HG03558 (cell line): Measurements from ENCODE around the gene ANKRD11.
"Not testable (repeated sequence)": the region's sequence is repeated elsewhere in the genome, so short reads cannot be mapped to it uniquely, and the experiment has no call there.

Experiments used
- ATAC-seq: cut with Tn5 transposase; IDR thresholded peaks from one replicate; pipeline ENCODE4 v1.9.1; 2021; ENCODE audit warnings: moderate number of reproducible peaks; ENCODE audit not compliant: unreplicated experiment; ENCODE audit errors: extremely low read depth

Gene ANKRD11

GRCh38 chr16:89308391-89309333 lies 181.7 kb downstream of the ANKRD11 start:
- no peak for ATAC-seq

DNA sequence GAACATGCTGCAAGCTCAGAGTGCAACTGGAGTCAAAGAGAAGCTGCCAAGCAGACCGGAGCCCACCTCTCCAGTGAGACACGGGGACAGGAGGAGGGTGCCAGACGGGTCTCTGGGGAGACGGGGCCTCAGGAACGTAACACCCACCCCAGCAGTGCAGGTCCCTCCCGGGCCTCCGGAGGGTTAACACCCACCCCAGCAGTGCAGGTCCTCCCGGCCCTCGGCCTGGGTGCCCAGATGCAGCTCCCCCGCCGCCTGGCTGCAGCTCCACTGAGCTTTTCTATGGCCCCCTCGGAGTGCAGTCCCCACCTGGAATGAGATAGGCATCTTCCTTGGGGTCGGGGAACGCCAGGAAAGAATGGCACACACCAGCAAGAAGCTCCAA lies 182.9 kb downstream of the ANKRD11 start:
- no peak for ATAC-seq

GRCh38 chr16:89306457-89307420 lies 183.6 kb downstream of the ANKRD11 start:
- not testable (repeated sequence) for ATAC-seq

DNA sequence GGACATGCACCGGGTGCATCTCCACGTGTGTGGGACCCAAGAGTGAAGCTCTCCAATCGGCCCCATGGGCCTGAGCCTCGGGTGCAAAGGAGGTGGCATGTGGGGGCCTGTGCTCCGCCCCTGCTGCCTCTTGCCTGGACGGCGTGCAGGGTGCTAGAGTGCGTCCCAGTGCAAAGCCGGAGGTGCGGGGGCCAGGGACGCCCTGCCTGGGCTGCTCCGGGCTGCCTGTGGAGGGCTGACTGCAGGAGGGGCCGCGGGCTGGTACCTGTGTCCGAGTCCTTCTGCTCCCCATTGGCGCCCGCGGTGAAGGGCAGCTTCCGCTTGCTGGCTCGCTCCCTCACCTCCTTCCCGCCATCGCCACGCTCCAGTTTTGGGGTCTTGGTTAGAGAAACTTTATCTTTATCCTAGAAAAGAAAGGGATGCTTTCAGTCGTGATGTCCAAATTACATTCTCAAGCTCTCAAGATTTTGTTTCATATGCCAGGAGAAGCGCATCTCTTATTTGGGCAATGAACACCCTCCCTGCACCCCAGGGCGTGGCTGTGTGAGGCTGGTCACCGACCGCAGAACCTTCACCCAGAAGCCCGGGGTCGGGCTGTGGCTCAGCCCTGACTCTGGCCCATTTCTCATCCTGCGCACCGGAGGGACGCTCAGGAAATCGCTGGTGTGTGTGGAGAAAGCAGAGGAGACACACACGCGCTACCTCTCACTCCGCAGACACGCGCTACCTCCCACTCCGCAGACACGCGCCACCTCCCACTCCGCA lies 185.2 kb downstream of the ANKRD11 start:
- no peak for ATAC-seq

GRCh38 chr16:89304181-89304851 lies 186.0 kb downstream of the ANKRD11 start:
- ATAC-seq, result no peak

DNA sequence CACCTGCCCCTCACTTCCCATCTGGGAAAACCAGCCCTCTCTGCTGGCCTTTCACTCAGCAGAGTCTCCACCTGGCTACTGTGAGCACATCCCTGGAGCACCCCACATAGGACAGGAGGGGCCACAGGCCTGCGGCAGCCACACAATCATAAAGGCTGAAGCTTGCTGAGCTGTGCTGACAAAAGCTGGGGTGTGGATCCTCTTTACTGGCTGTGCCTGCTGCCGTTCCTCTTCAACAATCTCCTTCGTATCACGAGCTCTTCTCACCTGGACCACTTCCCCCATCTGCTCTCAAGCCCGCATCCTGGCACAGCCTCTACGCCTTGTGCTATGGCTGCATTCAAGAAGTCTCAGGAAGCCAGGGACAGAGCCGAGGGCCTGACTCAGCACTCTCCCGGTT lies 186.7 kb downstream of the ANKRD11 start:
- ATAC-seq, result no peak

GRCh38 chr16:89300976-89301360 lies 189.4 kb downstream of the ANKRD11 start:
- no peak for ATAC-seq

- no peak for ATAC-seq
These were observed 189.9 kb downstream of the ANKRD11 start for GRCh38 chr16:89300311-89300975.

DNA sequence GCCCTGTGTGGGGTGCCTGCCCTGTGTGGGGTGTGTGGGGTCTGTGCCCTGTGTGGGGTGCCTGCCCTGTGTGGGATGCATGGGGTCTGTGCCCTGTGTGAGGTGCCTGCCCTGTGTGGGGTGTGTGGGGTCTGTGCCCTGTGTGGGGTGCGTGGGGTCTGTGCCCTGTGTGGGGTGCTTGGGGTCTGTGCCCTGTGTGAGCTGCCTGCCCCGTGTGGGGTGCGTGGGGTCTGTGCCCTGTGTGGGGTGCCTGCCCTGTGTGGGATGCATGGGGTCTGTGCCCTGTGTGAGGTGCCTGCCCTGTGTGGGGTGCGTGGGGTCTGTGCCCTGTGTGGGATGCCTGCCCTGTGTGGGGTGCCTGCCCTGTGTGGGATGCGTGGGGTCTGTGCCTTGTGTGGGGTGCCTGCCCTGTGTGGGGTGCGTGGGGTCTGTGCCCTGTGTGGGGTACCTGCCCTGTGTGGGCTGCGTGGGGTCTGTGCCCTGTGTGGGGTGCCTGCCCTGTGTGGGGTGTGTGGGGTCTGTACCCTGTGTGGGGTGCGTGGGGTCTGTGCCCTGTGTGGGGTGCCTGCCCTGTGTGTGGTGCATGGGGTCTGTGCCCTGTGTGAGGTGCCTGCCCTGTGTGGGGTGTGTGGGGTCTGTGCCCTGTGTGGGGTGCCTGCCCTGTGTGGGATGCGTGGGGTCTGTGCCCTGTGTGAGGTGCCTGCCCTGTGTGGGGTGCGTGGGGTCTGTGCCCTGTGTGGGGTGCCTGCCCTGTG lies 190.8 kb downstream of the ANKRD11 start:
- not testable (repeated sequence) for ATAC-seq

DNA sequence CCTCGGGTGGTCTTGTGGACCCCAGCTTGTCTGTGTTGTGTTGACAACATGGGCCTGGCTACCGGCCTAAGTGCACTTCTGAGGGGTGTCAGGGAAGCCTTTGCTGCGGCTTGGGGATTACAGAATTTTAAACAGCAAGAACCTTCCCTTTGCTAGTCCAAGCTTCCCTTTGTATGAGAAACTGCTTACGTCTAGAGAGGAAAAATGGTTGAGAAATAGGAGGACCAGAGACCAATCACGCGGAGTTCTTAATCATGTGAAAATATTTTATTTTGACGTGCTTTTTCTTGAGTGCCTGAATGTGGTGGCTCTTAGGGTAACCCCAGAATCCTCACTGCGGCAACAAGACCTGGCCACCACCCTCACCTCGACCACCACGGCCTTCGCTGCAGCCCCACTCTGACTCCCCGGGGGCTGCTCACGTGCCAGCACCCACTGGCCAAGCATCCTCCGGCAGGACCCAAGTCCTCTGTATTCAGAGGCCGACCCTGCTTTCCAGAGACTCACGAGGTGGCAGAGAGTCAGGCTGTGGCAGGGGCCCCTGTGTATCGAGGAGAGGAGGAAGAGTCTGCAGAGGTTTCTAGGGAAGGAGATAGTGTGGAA lies 191.6 kb downstream of the ANKRD11 start:
- no peak for ATAC-seq

- ATAC-seq, result no peak
These were observed 192.3 kb downstream of the ANKRD11 start for GRCh38 chr16:89297910-89298545.

DNA sequence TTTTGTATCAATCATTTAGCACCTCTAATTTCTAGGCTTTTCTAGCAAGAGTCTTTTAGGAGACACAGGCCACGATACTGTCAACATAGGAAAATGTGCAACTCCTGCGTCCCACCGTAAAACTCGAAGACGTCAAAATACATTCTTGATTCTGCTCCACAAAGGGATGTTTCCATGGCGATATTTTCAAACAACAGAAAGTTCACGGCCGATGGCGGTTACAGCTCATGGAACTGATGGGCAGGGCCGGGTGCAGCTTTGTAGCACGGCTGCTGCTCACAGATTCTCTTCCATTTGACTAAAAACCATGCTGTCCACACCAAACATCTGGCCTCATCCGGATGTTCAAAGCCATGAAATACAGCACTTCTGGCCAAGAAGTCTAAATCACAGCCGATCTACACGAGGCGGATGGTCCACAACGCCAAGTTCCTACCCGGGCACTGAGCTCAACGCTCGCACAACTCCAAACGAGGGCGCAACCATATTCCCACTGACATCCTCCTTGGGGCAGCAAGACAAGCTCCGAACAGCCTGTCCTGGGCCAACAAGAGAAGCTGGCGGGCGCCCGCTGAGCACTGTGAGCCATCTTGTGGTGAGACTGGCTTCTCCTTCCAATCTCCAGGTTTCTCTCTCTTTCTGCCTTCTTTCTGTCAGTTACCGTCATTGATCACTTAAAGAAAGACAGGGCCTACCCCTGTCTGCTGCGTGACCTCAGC lies 193.0 kb downstream of the ANKRD11 start:
- no peak for ATAC-seq

DNA sequence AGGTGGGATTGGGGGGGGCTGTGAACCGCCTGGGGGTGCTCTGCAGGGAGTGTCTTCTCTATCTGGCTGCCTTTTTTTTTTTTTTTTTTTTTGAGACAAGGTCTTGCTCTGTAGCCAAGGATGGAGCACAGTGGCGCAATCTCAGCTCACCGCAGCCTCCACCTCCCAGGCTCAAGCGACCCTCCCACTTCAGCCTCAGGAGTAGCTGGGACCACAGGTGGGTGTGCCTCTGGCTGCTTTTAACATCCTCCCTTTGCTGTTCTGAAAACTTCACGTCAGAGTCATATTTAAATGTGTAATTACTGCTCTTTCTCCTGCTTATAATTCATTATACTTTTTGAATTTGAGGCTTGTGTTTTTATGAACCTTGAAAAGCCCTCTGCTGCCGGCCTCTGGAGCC lies 194.4 kb downstream of the ANKRD11 start:
- no peak for ATAC-seq

DNA sequence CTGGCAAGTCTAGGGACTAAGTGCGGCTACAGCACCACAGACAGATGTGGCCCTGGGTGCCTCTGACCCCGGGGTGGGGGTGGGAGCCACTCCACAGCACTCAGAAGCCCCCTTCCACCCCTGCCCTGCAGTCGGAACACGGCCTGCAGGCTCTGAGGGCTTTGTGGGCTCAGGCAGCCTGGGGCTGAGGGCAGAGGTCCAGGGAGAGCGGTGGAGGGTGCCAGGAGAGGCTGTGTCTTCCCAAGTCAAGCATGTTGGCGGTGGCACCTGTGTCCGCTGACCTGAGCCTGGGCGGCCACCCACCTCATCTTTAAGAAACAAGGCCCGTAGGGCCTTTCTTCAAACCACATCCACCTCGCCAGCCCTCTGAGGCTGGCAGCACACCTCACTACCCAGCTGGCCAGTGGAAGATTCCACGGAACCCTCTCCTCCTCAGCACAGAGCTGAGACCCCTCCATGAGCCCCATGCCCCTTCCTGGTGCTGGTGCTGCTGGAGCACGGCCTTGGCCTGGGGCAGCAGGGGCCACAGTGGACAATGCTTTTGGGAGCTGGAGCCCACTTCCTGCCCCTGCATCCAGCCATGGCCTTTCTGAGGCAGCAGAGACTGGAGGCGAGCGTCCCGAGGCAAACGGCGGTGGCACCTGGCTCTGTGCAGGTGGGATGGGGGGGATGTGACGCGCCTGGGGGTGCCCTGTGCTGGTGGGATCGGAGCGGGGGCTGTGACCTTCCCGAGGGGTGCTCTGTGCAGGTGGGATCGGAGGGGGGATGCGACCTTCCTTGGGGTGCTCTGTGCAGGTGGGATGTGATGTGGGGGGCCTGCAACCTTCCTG lies 195.1 kb downstream of the ANKRD11 start:
- no peak for ATAC-seq

DNA sequence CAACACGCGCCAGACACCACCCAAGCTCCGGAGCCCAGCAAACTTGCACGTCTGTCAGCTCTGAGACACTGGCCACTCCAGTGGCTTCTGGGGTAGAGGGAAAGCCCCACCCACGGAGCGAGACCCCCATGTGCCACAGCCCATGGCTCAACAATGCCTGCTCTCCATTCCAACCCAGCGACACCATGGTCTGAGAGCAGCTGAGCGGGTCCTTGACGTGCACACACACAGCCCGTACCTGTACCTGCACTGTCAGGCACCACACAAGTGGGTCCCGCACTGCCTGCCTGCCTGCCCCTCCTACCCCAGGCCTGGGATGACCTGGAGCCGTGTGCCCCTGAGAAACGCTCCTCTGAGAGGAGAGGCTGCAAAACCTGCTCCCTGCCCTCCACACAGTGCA lies 195.9 kb downstream of the ANKRD11 start:
- no peak for ATAC-seq
